HFFc6 (cell line): ENCODE data around the gene AOPEP. TPM values are rescaled to one million over a fixed set of nuclear protein-coding genes. Genes with fewer than 3 reads are reported as not detected.

Experiments used
- DNase-seq: peaks from one replicate; pipeline ENCODE4 v3.0.0-alpha.2; 2018
- H3K27ac Mint-ChIP-seq: 2 replicates; pipeline ENCODE4 v1.8.0; 2020; ENCODE audit warnings: mild to moderate bottlenecking, mixed read lengths
- H3K27me3 Mint-ChIP-seq: 2 replicates; pipeline ENCODE4 v1.8.0; 2021; ENCODE audit warnings: mild to moderate bottlenecking, moderate library complexity, mixed read lengths; ENCODE audit not compliant: insufficient read depth
- H3K36me3 Mint-ChIP-seq: 2 replicates; pipeline ENCODE4 v1.8.0; 2021; ENCODE audit warnings: low read depth, mixed read lengths
- H3K4me1 Mint-ChIP-seq: 2 replicates; pipeline ENCODE4 v1.8.0; 2020; ENCODE audit warnings: low read depth, mixed read lengths
- H3K4me3 Mint-ChIP-seq: 2 replicates; pipeline ENCODE4 v1.8.0; 2020; ENCODE audit warnings: mild to moderate bottlenecking, moderate library complexity, mixed read lengths
- H3K9me3 Mint-ChIP-seq: 2 replicates; pipeline ENCODE4 v1.8.0; 2020; ENCODE audit warnings: mild to moderate bottlenecking, mixed read lengths
- total RNA-seq, 6 experiments: library from RNA; stranded (reverse); fragmentation: NEBNext Ultra II Directional; extraction: Animal tissue kit (Norgen Biotek cat#: 25700); gene quantifications; 2 replicates in 1 of 6; 3 replicates in 5 of 6; pipeline ENCODE4 v1.2.3, GENCODE V29; 2021
- TF ChIP-seq, protein P1 (sequence below): fragments of 200-600 bp; sonication (generic); IDR thresholded peaks from 2 replicates; pipeline ENCODE4 v1.5.0; 2021; ENCODE audit warnings: antibody characterized with exemption, mild to moderate bottlenecking

Gene AOPEP
- total RNA-seq, 6 experiments from 2014 or later, result 32.2 to 46.6 (median 36.3) TPM

DNA sequence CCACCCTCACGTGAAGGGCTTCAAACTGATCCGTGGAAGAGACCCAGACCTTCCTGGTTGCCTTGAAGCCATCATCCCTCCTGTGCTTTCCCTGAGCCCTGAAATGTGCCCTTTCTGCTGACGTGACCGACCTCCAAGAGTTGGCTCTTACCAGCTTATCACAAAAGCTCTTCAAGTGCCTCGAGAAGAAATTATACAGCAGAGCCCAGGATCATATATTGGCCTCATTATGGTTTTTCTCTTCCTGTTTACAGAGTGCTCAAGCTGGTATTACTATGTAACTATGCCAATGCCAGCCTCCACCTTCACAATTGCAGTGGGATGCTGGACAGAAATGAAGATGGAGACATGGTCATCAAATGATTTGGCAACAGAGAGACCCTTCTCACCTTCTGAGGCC is 66.0 kb downstream of the AOPEP start:
- Mint-ChIP-seq H3K27me3 (no peaks in the 10 kb centered on the region; the same call in 1 of the 2 replicates), H3K4me3 (peak overlapping the region; percentile 6; the same call in 1 of the 2 replicates), H3K9me3 (no peaks in the 10 kb centered on the region), H3K36me3 (peaks cover 32% of the 10 kb centered on the region), H3K27ac (peak overlapping the region; percentile 97), H3K4me1 (peaks cover 23% of the 10 kb centered on the region)
- no peak for DNase-seq
- TF ChIP-seq, protein P1, sequence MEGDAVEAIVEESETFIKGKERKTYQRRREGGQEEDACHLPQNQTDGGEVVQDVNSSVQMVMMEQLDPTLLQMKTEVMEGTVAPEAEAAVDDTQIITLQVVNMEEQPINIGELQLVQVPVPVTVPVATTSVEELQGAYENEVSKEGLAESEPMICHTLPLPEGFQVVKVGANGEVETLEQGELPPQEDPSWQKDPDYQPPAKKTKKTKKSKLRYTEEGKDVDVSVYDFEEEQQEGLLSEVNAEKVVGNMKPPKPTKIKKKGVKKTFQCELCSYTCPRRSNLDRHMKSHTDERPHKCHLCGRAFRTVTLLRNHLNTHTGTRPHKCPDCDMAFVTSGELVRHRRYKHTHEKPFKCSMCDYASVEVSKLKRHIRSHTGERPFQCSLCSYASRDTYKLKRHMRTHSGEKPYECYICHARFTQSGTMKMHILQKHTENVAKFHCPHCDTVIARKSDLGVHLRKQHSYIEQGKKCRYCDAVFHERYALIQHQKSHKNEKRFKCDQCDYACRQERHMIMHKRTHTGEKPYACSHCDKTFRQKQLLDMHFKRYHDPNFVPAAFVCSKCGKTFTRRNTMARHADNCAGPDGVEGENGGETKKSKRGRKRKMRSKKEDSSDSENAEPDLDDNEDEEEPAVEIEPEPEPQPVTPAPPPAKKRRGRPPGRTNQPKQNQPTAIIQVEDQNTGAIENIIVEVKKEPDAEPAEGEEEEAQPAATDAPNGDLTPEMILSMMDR, result no peak

DNA sequence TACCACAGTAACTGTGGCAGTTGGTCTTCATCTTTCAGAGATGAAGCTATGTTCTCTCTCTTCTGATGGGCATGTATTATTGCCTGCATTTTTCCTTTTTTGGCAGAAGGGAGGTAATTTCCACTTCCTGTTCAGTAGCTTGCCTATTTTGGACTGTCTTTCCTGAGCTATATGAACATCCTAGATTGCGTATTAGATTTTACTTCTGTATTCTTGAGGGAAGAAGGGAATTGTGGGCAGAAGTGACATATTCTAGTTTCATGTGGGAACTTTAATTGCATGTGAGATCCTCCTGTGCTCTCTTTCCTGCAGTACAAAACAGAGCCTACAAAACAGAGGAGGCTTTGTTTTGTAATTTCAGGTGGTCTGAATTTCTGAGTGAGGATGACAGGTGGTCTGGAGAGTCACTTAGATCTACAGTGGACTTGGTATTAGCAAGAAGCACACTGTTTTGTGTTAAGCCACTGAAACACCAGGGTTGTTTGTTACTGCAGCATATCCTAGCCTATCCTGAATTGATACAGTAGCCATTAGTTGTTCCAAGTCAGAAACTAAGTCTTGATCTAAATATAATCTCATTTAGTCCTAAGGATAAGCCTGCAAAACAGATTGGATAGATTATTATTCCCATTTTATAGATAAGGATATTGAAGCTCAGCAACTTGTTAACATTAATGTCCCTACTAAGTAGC is 68.1 kb downstream of the AOPEP start:
- Mint-ChIP-seq H3K27me3 (no peaks in the 10 kb centered on the region; the same call in 1 of the 2 replicates), H3K4me1 (peaks cover 24% of the 10 kb centered on the region), H3K27ac (no peak overlapping the region), H3K36me3 (peaks cover 32% of the 10 kb centered on the region), H3K4me3 (no peak overlapping the region), H3K9me3 (no peaks in the 10 kb centered on the region)
- DNase-seq, result no peak
- TF ChIP-seq, protein P1, result no peak

DNA sequence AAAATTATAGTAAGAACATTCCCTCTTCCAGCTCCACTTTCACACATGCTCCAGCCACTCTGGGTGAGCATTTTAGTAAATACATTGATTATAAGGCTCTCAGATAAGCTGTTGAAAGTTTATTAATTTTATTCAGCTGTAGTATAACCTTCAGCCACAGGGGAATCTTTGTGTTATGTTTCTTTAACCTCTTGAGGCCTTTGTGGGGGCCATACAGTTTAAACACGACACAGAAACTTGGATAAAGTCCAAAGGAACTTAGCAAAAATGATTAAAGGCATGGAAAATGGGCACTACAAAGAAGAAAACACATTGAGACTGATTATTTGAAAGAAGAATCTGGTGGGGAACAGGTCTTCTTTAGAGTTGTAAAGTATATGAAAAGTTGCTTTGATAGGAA is 70.2 kb downstream of the AOPEP start:
- H3K36me3 Mint-ChIP-seq, result peaks cover 46% of the 10 kb centered on the region
- DNase-seq, result no peak
- TF ChIP-seq, protein P1, result no peak; the same call in 1 of the 2 replicates
- H3K27me3 Mint-ChIP-seq, result no peaks in the 10 kb centered on the region; the same call in 1 of the 2 replicates
- no peak overlapping the region for H3K27ac Mint-ChIP-seq
- H3K4me1 Mint-ChIP-seq, result peaks cover 44% of the 10 kb centered on the region
- H3K9me3 Mint-ChIP-seq, result no peaks in the 10 kb centered on the region
- no peak overlapping the region for H3K4me3 Mint-ChIP-seq

DNA sequence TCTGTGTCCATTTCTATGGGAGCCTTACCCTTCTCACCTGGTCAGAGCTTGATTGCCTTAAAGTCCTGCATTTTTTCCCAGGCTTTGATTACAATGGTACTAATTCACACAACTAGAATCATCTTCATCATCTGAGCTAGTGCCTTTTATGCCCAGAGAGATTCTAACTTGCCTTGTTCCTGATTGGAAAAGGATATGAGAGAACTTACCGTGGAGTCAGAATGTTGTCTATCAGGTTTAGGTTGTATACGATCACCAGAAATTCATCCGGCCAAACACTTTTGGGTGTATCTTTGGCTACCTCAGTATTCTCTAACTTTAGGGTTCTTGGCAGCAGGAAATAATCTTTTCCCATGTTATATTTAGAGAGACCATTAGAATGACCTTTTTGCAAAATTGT is 71.7 kb downstream of the AOPEP start:
- Mint-ChIP-seq H3K4me1 (peaks cover 44% of the 10 kb centered on the region), H3K27me3 (no peaks in the 10 kb centered on the region)

GRCh38 chr9:94798708-94799107 is 72.2 kb downstream of the AOPEP start:
- peaks cover 39% of the 10 kb centered on the region for H3K36me3 Mint-ChIP-seq
- no peak overlapping the region for H3K27ac Mint-ChIP-seq
- no peaks in the 10 kb centered on the region for H3K27me3 Mint-ChIP-seq
- no peaks in the 10 kb centered on the region for H3K9me3 Mint-ChIP-seq
- peaks cover 44% of the 10 kb centered on the region for H3K4me1 Mint-ChIP-seq
- DNase-seq, result no peak
- no peak overlapping the region for H3K4me3 Mint-ChIP-seq
- TF ChIP-seq, protein P1, result no peak

More for the DNA sequence above, 71.7 kb downstream of the AOPEP start:
- Mint-ChIP-seq H3K9me3 (no peaks in the 10 kb centered on the region), H3K27ac (no peak overlapping the region), H3K4me3 (no peak overlapping the region), H3K36me3 (peaks cover 43% of the 10 kb centered on the region)
- no peak for DNase-seq
- TF ChIP-seq, protein P1, result no peak
